ENCODE measurements around the gene FKBP5.

DNA sequence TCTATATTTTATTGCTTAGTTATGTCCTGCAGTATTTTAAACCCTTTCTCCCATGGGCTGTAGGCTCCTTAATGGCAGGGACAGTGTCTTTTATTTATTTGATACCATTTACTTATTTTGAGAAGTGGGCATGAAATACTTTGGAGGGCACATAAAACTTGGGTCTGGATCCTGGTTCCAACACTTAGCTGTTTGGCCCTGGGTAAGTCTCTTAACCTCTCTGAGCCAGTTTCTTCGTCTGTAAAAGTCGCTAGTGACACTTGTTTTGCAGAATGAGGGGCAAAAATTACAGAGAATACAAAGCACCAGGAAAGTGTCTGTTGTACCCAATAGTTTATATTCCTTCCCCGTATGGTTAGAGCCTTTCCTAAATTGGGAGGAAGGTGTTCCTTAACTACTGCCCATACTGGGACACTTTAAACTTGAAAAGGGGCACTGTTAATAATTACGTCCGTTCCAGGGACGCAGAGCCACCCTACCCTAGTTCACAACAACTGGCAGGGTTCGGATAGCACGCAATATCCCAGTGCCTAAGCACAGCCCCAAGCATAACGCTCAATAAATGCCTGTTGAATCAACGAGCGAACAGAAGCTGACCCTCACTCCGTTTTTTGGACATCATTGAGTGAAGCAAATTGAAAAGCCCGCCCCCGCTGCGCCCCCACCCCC, 42.2 kb upstream of the FKBP5 start:
- TF ChIP-seq, protein P1, sequence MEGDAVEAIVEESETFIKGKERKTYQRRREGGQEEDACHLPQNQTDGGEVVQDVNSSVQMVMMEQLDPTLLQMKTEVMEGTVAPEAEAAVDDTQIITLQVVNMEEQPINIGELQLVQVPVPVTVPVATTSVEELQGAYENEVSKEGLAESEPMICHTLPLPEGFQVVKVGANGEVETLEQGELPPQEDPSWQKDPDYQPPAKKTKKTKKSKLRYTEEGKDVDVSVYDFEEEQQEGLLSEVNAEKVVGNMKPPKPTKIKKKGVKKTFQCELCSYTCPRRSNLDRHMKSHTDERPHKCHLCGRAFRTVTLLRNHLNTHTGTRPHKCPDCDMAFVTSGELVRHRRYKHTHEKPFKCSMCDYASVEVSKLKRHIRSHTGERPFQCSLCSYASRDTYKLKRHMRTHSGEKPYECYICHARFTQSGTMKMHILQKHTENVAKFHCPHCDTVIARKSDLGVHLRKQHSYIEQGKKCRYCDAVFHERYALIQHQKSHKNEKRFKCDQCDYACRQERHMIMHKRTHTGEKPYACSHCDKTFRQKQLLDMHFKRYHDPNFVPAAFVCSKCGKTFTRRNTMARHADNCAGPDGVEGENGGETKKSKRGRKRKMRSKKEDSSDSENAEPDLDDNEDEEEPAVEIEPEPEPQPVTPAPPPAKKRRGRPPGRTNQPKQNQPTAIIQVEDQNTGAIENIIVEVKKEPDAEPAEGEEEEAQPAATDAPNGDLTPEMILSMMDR (conservative IDR thresholded peaks at IDR 0.05; ENCODE audit: low read depth, low read length): no peak
- TF ChIP-seq EZH2 (IDR thresholded peaks at IDR 0.05; ENCODE audit: low read length, unreplicated experiment): no peak
- TF ChIP-seq EZH2phosphoT487 (IDR thresholded peaks at IDR 0.05; ENCODE audit: borderline replicate concordance, low read length): no peak

Data from PC-3 (cell line).